Progenitor cell of endocrine pancreas (in vitro differentiated cells): Measurements from ENCODE around the gene CEACAM1. TPM values are rescaled to one million over a fixed set of nuclear protein-coding genes. Genes with fewer than 3 reads are reported as not detected.

Source experiments
- DNase-seq: peaks from one replicate; pipeline ENCODE4 v3.0.0; 2021; ENCODE audit warnings: low spot score; ENCODE audit not compliant: unreplicated experiment
- H3K27ac Mint-ChIP-seq: 2 replicates; pipeline ENCODE4 v1.8.0; 2021; ENCODE audit warnings: mild to moderate bottlenecking, moderate library complexity, mixed read lengths
- H3K27me3 Mint-ChIP-seq: 2 replicates; pipeline ENCODE4 v1.8.0; 2021; ENCODE audit warnings: mixed read lengths
- H3K36me3 Mint-ChIP-seq: 2 replicates; pipeline ENCODE4 v1.8.0; 2022; ENCODE audit warnings: mixed read lengths; ENCODE audit not compliant: insufficient read depth
- H3K4me1 Mint-ChIP-seq: 2 replicates; pipeline ENCODE4 v1.8.0; 2021; ENCODE audit warnings: low read depth, mixed read lengths
- H3K4me3 Mint-ChIP-seq: 2 replicates; pipeline ENCODE4 v1.8.0; 2021; ENCODE audit warnings: low read depth, mild to moderate bottlenecking, moderate library complexity, mixed read lengths
- H3K9me3 Mint-ChIP-seq: 2 replicates; pipeline ENCODE4 v1.8.0; 2021; ENCODE audit warnings: low read depth, mixed read lengths
- CTCF ChIP-seq: fragments of 200-600 bp; sonication (generic); IDR thresholded peaks from one replicate; pipeline ENCODE4 v1.5.0; 2021; ENCODE audit warnings: antibody characterized with exemption, mild to moderate bottlenecking; ENCODE audit not compliant: unreplicated experiment
- long read RNA-seq: library from polyadenylated mRNA; unstranded; transcript quantifications from one replicate; pipeline ENCODE4 v2.0.0, GENCODE V29; 2020
- total RNA-seq: library from RNA; stranded (reverse); gene quantifications from 2 replicates; pipeline ENCODE4 v1.2.1, GENCODE V29; 2021

CEACAM1 gene
- total RNA-seq = 0.69 and 1.9 TPM in 2 replicates
- long read RNA-seq, partial matches to known transcripts = 0 of 2 reads
- long read RNA-seq, other reads (novel, unspliced or antisense) = 0 of 2 reads

- Mint-ChIP-seq H3K4me3 (no peak within 1 kb of the TSS), H3K9me3 (no peaks in the 10 kb centered on the region), H3K4me1 (peaks cover 9% of the 10 kb centered on the region), H3K27me3 (peaks cover 2% of the 10 kb centered on the region), H3K36me3 (peaks cover 1% of the 10 kb centered on the region), H3K27ac (peak within 1 kb of the TSS; percentile 62)
- no peak for DNase-seq
- TF ChIP-seq CTCF = no peak
Observed at GRCh38 chr19:42528354-42529247, at the start of gene CEACAM1. CEACAM1 (minus strand) TSS chr19:42528481; CDS start chr19:42528374, 107 bp downstream.

GRCh38 chr19:42577016-42577415 is 48.7 kb upstream of the CEACAM1 start:
- Mint-ChIP-seq H3K36me3 (no peaks in the 10 kb centered on the region), H3K27me3 (peaks cover 21% of the 10 kb centered on the region), H3K9me3 (no peaks in the 10 kb centered on the region), H3K4me1 (peaks cover 2% of the 10 kb centered on the region), H3K4me3 (no peak overlapping the region), H3K27ac (no peak overlapping the region)
- TF ChIP-seq CTCF = no peak
- no peak for DNase-seq

DNA sequence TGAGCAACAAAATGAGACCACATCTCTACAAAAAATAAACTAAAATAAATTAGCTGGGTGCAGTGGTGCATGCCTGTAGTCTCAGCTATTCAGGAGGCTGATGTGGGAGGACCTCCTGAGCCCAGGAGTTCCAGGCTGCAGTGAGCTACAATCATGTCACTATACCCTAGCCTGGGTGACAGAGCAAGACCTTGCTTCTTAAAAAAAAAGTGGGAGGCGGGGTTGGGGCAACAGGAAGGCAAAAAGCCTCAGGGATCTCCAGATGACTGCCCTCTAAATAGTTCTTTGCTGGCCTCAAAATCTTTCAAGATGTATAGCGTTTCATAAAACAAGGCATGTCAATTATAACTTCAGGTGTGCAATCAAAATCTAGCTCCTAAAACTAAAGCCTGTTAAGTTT is 48.0 kb upstream of the CEACAM1 start:
- TF ChIP-seq CTCF = no peak
- H3K36me3 Mint-ChIP-seq = no peaks in the 10 kb centered on the region
- peaks cover 3% of the 10 kb centered on the region for H3K4me1 Mint-ChIP-seq
- DNase-seq = no peak
- H3K9me3 Mint-ChIP-seq = no peaks in the 10 kb centered on the region
- H3K27me3 Mint-ChIP-seq = peaks cover 23% of the 10 kb centered on the region
- H3K27ac Mint-ChIP-seq = no peak overlapping the region
- H3K4me3 Mint-ChIP-seq = no peak overlapping the region

DNA sequence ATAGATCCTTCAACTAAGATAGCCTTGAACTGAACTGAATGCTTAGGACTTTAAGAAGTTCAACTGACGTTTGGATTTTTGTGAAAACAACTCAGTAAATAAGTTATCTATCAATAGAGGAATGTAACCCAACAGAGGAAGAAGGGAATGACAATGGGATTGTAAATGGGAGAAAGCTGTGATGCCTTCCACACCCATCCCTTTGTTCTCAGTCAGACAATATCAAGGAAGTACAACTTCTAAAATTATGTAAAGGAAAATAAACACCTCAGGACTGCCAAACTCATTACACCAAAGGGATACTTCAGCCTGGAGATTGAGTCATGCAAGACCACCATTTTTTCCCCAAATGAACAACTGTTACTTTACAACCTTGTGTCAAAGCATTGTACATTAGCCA is 45.4 kb upstream of the CEACAM1 start:
- Mint-ChIP-seq H3K36me3 (no peaks in the 10 kb centered on the region), H3K27ac (no peak overlapping the region), H3K4me3 (no peak overlapping the region), H3K9me3 (no peaks in the 10 kb centered on the region), H3K4me1 (peaks cover 7% of the 10 kb centered on the region), H3K27me3 (peaks cover 16% of the 10 kb centered on the region)
- TF ChIP-seq CTCF = no peak
- DNase-seq = no peak

GRCh38 chr19:42571116-42571515 is 42.8 kb upstream of the CEACAM1 start:
- Mint-ChIP-seq H3K4me3 (no peak overlapping the region), H3K27me3 (peaks cover 18% of the 10 kb centered on the region), H3K9me3 (no peaks in the 10 kb centered on the region), H3K4me1 (peaks cover 7% of the 10 kb centered on the region), H3K27ac (no peak overlapping the region), H3K36me3 (no peaks in the 10 kb centered on the region)
- DNase-seq = no peak
- TF ChIP-seq CTCF = no peak
